Suprapubic skin (tissue), 4 donors: ENCODE measurements around the gene PHF3.

Experiments
- CTCF ChIP-seq, 2 donors: fragments of 200-600 bp in 1 of 2; fragments of 450-650 bp in 1 of 2; sonication (generic) in 1 of 2; IDR thresholded peaks; one replicate each; pipeline ENCODE4 v1.5.1; 2016 to 2019; ENCODE audit warnings: antibody characterized with exemption in 2 of 2, mild to moderate bottlenecking in 1 of 2, moderate library complexity in 1 of 2
- POLR2A ChIP-seq, 2 donors: fragments of 450-650 bp; IDR thresholded peaks; one replicate each; pipeline ENCODE4 v1.6.1; 2017; ENCODE audit warnings: antibody characterized with exemption in 2 of 2, mild to moderate bottlenecking in 2 of 2, moderate library complexity in 2 of 2
- POLR2AphosphoS5 ChIP-seq, 3 donors: sonication (generic); formaldehyde crosslinking; IDR thresholded peaks; one replicate each; pipeline ENCODE4 v1.6.1; 2017; ENCODE audit warnings: antibody characterized with exemption in 3 of 3

DNA sequence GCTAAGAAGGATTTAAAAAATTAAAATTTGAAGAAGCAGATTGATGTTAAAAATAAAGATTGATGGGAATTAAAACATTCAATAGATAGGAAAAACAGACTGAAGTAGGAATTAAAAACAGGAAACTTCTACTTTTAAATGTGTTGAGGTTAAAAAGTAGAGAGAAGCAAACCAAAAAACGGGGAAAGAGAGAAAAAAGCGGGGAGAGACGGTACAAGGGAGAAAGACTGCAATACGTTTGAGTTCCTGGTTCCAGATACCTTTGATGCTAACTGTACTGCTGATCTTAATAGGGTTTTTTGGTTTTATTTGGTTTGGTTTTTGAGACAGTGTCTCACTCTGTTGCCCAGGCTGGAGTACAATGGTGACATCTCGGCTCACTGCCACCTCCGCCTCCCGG is 36.4 kb upstream of the PHF3 start:
- TF ChIP-seq CTCF (IDR thresholded peaks at IDR 0.05) (no peak), POLR2AphosphoS5 (IDR thresholded peaks at IDR 0.05) (no peak), POLR2A (IDR thresholded peaks at IDR 0.05) (no peak)
